CD4-positive, alpha-beta T cell (primary cell): Measurements from ENCODE around the gene DNHD1. TPM values are rescaled to one million over a fixed set of nuclear protein-coding genes. Genes with fewer than 3 reads are reported as not detected.

Experiments used
- ATAC-seq: fragments of 200-7000 bp; cut with Tn5 transposase; one replicate; pipeline ENCODE4 v1.10.0; 2022; ENCODE audit warnings: mild to moderate bottlenecking; ENCODE audit not compliant: poor library complexity
- CTCF ChIA-PET: fragments of 350-600 bp; sonication (Branson Sonifier 250); formaldehyde crosslinking; loops from one replicate; lab custom pipeline; 2021; ENCODE audit warnings: antibody characterized with exemption, inconsistent platforms; lab: Charles Lee
- POLR2A ChIA-PET: fragments of 350-600 bp; sonication (Branson Sonifier 250); formaldehyde crosslinking; loops from one replicate; lab custom pipeline; 2021; ENCODE audit warnings: antibody characterized with exemption, inconsistent platforms; lab: Charles Lee
- DNase-seq, 14 experiments: peaks; one replicate each; pipeline ENCODE4 v3.0.0-alpha.2; 2013 to 2020; ENCODE audit warnings: mixed read lengths in 2 of 14
- H3K27ac ChIP-seq, 2 donors: one replicate each; pipeline versions ENCODE4 v1.5.1 to v1.7.0; 2013; ENCODE audit warnings: low read length in 2 of 2, low read depth in 1 of 2, mild to moderate bottlenecking in 1 of 2
- H3K27me3 ChIP-seq, 2 experiments: 1 replicate in 1 of 2; 2 replicates in 1 of 2; pipeline versions ENCODE4 v1.6.1 to v1.7.0; 2013; ENCODE audit warnings: low read length in 2 of 2, control low read depth in 1 of 2, mild to moderate bottlenecking in 1 of 2, moderate library complexity in 1 of 2; ENCODE audit not compliant: insufficient read depth in 2 of 2, control insufficient read depth in 1 of 2
- H3K36me3 ChIP-seq: one replicate; pipeline ENCODE4 v1.6.1; 2013; ENCODE audit warnings: low read length, control low read depth; ENCODE audit not compliant: insufficient read depth
- H3K4me1 ChIP-seq: one replicate; pipeline ENCODE4 v1.6.1; 2013; ENCODE audit warnings: low read length, control low read depth; ENCODE audit not compliant: insufficient read depth
- H3K4me3 ChIP-seq: one replicate; pipeline ENCODE4 v1.5.1; 2013; ENCODE audit warnings: mild to moderate bottlenecking, low read length, moderate library complexity
- H3K9me3 ChIP-seq, 2 experiments: 1 replicate in 1 of 2; 2 replicates in 1 of 2; pipeline versions ENCODE4 v1.6.1 to v1.7.0; 2013; ENCODE audit warnings: low read length in 2 of 2, mild to moderate bottlenecking in 2 of 2, control low read depth in 1 of 2, moderate library complexity in 1 of 2; ENCODE audit not compliant: control insufficient read depth in 1 of 2, insufficient read depth in 1 of 2
- H3K27ac Mint-ChIP-seq: one replicate; pipeline ENCODE4 v1.8.0; 2020; ENCODE audit warnings: mixed read lengths
- H3K27me3 Mint-ChIP-seq: one replicate; pipeline ENCODE4 v1.8.0; 2021; ENCODE audit warnings: mixed read lengths
- H3K36me3 Mint-ChIP-seq: one replicate; pipeline ENCODE4 v1.8.0; 2021; ENCODE audit warnings: low read depth, mixed read lengths
- H3K4me1 Mint-ChIP-seq: one replicate; pipeline ENCODE4 v1.8.0; 2021; ENCODE audit warnings: low read depth, mixed read lengths
- H3K4me3 Mint-ChIP-seq: one replicate; pipeline ENCODE4 v1.8.0; 2020; ENCODE audit warnings: mild to moderate bottlenecking, mixed read lengths
- H3K9me3 Mint-ChIP-seq: one replicate; pipeline ENCODE4 v1.8.0; 2020; ENCODE audit warnings: mixed read lengths
- CTCF ChIP-seq: fragments of 200-600 bp; IDR thresholded peaks from one replicate; pipeline ENCODE4 v1.8.0; 2022; ENCODE audit warnings: antibody characterized with exemption, mild to moderate bottlenecking
- intact Hi-C, 2 experiments: fragments of 100-400 bp; cut with DNase I in 1 of 2; cut with micrococcal nuclease in 1 of 2; formaldehyde crosslinking; loops; one replicate each; pipeline versions ENCODE4 v1.15.1 to v1.9.0; 2023 to 2025; cut with DNase I, micrococcal nuclease
- total RNA-seq, 174 experiments: library from RNA in 2 of 174; stranded (reverse) in 2 of 174; gene quantifications; one replicate each; pipeline ENCODE4 v1.2.3 and lab custom pipeline; 2021 to 2026

Gene DNHD1
- total RNA-seq, 2 experiments from 2014 or later, result 44.1 to 46.8 TPM

- no peak for ATAC-seq
- Mint-ChIP-seq H3K4me1 (no peaks in the 10 kb centered on the region), H3K27ac (no peak overlapping the region), H3K36me3 (peaks cover 25% of the 10 kb centered on the region), H3K9me3 (no peaks in the 10 kb centered on the region), H3K4me3 (no peak overlapping the region), H3K27me3 (no peaks in the 10 kb centered on the region)
- Histone ChIP-seq H3K27ac (no peak overlapping the region), H3K4me3 (no peak overlapping the region), H3K9me3 (peaks cover 0 to 13% of the 10 kb centered on the region in 2 experiments), H3K27me3 (no peaks in the 10 kb centered on the region), H3K36me3 (peaks cover 10% of the 10 kb centered on the region), H3K4me1 (no peaks in the 10 kb centered on the region)
- intact Hi-C loops, result no loop called here
- CTCF ChIA-PET, result no interaction called here
- POLR2A ChIA-PET, result no interaction called here
- TF ChIP-seq CTCF, result no peak
- DNase-seq, result no peak
Measured at GRCh38 chr11:6570691-6571427, 73.8 kb downstream of the DNHD1 start.

- DNase-seq (no peak), ATAC-seq (no peak)
- H3K27ac ChIP-seq, result no peak overlapping the region
- CTCF ChIA-PET, result no interaction called here
- no peak overlapping the region for H3K4me3 Mint-ChIP-seq
- no peaks in the 10 kb centered on the region for H3K27me3 ChIP-seq
- H3K4me1 ChIP-seq, result no peaks in the 10 kb centered on the region
- peaks cover 25% of the 10 kb centered on the region for H3K36me3 Mint-ChIP-seq
- H3K27me3 Mint-ChIP-seq, result no peaks in the 10 kb centered on the region
- H3K4me1 Mint-ChIP-seq, result no peaks in the 10 kb centered on the region
- no peak overlapping the region for H3K4me3 ChIP-seq
- TF ChIP-seq CTCF, result no peak
- peaks cover 0 to 13% of the 10 kb centered on the region in 2 experiments for H3K9me3 ChIP-seq
- H3K36me3 ChIP-seq, result peaks cover 10% of the 10 kb centered on the region
- POLR2A ChIA-PET, result no interaction called here
- H3K9me3 Mint-ChIP-seq, result no peaks in the 10 kb centered on the region
- intact Hi-C loops, result no loop called here
- no peak overlapping the region for H3K27ac Mint-ChIP-seq
Measured at GRCh38 chr11:6571434-6572008, 74.4 kb downstream of the DNHD1 start.

GRCh38 chr11:6572215-6572614, 75.1 kb downstream of the DNHD1 start:
- CTCF ChIA-PET, result no interaction called here
- H3K9me3 ChIP-seq, result peaks cover 0 to 13% of the 10 kb centered on the region in 2 experiments
- POLR2A ChIA-PET, result no interaction called here
- no peak overlapping the region for H3K4me3 ChIP-seq
- H3K9me3 Mint-ChIP-seq, result no peaks in the 10 kb centered on the region
- H3K27ac Mint-ChIP-seq, result no peak overlapping the region
- no peak for TF ChIP-seq CTCF
- no peaks in the 10 kb centered on the region for H3K27me3 ChIP-seq
- ATAC-seq (no peak), DNase-seq (no peak)
- no peaks in the 10 kb centered on the region for H3K4me1 Mint-ChIP-seq
- H3K27me3 Mint-ChIP-seq, result no peaks in the 10 kb centered on the region
- peaks cover 5% of the 10 kb centered on the region for H3K36me3 ChIP-seq
- no peak overlapping the region for H3K27ac ChIP-seq
- H3K4me1 ChIP-seq, result no peaks in the 10 kb centered on the region
- intact Hi-C loops, result no loop called here
- H3K36me3 Mint-ChIP-seq, result peaks cover 25% of the 10 kb centered on the region
- H3K4me3 Mint-ChIP-seq, result no peak overlapping the region
